Tibial nerve (tissue), 4 donors: ENCODE measurements around the gene ZNF775. TPM values are rescaled to one million over a fixed set of nuclear protein-coding genes. Genes with fewer than 3 reads are reported as not detected.

Experiments
- DNase-seq, 2 donors: peaks; one replicate each; pipeline ENCODE4 v3.0.0-alpha.2; 2019; ENCODE audit warnings: low spot score in 2 of 2
- H3K27ac ChIP-seq, 4 donors: fragments of 200-600 bp; sonication (generic) in 3 of 4; one replicate each; pipeline ENCODE4 v1.5.1; 2017 to 2019; ENCODE audit warnings: mild to moderate bottlenecking in 1 of 4
- H3K27me3 ChIP-seq, 2 donors: fragments of 200-600 bp; sonication (generic) in 1 of 2; one replicate each; pipeline versions ENCODE4 v1.5.1 to v1.6.0; 2017 to 2019
- H3K36me3 ChIP-seq, 3 donors: fragments of 200-600 bp; sonication (generic); one replicate each; pipeline ENCODE4 v1.5.1; 2018 to 2019
- H3K4me1 ChIP-seq, 4 donors: fragments of 200-600 bp; sonication (generic) in 3 of 4; one replicate each; pipeline ENCODE4 v1.5.1; 2017 to 2019
- H3K4me3 ChIP-seq, 4 donors: fragments of 200-600 bp; sonication (generic) in 3 of 4; one replicate each; pipeline ENCODE4 v1.5.1; 2017 to 2019; ENCODE audit warnings: mild to moderate bottlenecking in 1 of 4, moderate library complexity in 1 of 4
- H3K9me3 ChIP-seq, 4 donors: fragments of 200-600 bp; sonication (generic) in 3 of 4; one replicate each; pipeline ENCODE4 v1.5.1; 2017 to 2019
- CTCF ChIP-seq, 5 experiments: fragments of 200-600 bp in 3 of 5; fragments of 450-650 bp in 2 of 5; sonication (generic) in 3 of 5; IDR thresholded peaks; one replicate each; pipeline ENCODE4 v1.5.1; 2016 to 2019; ENCODE audit warnings: antibody characterized with exemption in 5 of 5, mild to moderate bottlenecking in 3 of 5, moderate library complexity in 2 of 5
- EP300 ChIP-seq, 2 donors: sonication (generic); formaldehyde crosslinking; IDR thresholded peaks; one replicate each; pipeline ENCODE4 v1.6.1; 2017; ENCODE audit warnings: antibody characterized with exemption in 2 of 2, mild to moderate bottlenecking in 1 of 2
- POLR2A ChIP-seq, 2 donors: fragments of 450-650 bp; IDR thresholded peaks; one replicate each; pipeline ENCODE4 v1.6.1; 2017; ENCODE audit warnings: antibody characterized with exemption in 2 of 2, mild to moderate bottlenecking in 2 of 2, moderate library complexity in 2 of 2
- WGBS, 2 donors: methylation state at CpG; one replicate each; pipeline ENCODE4 v1.1.5; 2018; 5-methylcytosine and 5-hydroxymethylcytosine counted together
- total RNA-seq, 4 donors: library from RNA; depleted of rRNA; stranded (reverse); fragments of >200 nt; gene quantifications; one replicate each; pipeline ENCODE4 v1.1.0, GENCODE V29; 2016

ZNF775 gene
- total RNA-seq, 4 donors from 2014 or later: 5.9 to 14.3 (median 11.6) TPM

DNA sequence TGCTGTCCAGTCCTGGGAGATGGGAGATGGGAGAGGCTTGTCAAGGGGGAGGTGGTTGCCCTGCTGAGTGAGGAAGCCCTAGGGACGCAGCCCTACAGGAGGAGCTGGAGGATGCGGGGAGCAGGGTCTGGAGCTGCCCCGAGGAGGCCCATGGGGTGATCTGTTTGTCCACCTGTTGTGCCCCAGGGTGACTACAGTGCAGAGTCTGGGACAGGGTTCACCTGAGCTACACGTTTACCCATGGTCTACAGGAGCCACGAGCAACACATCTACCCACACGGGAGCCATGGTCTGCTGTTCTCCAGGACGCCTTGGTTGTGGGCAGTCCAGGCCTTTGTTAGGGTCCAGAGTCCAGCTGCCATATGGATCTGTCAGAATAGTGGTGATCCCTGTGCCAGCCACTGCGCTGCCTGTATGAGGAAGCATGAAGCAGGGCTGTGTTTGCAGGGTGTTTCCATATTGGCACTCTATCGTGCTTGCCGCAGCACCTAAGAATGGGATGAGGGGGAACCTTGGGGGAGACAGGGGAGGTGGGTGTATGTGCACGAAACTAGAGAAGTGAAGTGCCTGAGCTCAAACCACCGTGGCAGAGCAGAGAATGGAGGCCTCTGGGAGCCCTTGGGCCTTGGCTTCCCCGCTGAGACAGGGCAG is 23.7 kb downstream of the ZNF775 start:
- Histone ChIP-seq H3K4me1 (peaks cover 0 to 53% (median 18%) of the 10 kb centered on the region in 4 donors), H3K27me3 (no peaks in the 10 kb centered on the region), H3K4me3 (no peak overlapping the region), H3K27ac (no peak overlapping the region), H3K36me3 (peaks cover 0 to 22% (median 3%) of the 10 kb centered on the region in 3 donors), H3K9me3 (no peaks in the 10 kb centered on the region)
- TF ChIP-seq POLR2A (IDR thresholded peaks at IDR 0.05) (no peak), EP300 (IDR thresholded peaks at IDR 0.05) (no peak), CTCF (IDR thresholded peaks at IDR 0.05) (no peak)
- DNase-seq: no peak
- 81 to 89% methylated on average over 12 of the region's 13 CpGs for WGBS, 2 donors

DNA sequence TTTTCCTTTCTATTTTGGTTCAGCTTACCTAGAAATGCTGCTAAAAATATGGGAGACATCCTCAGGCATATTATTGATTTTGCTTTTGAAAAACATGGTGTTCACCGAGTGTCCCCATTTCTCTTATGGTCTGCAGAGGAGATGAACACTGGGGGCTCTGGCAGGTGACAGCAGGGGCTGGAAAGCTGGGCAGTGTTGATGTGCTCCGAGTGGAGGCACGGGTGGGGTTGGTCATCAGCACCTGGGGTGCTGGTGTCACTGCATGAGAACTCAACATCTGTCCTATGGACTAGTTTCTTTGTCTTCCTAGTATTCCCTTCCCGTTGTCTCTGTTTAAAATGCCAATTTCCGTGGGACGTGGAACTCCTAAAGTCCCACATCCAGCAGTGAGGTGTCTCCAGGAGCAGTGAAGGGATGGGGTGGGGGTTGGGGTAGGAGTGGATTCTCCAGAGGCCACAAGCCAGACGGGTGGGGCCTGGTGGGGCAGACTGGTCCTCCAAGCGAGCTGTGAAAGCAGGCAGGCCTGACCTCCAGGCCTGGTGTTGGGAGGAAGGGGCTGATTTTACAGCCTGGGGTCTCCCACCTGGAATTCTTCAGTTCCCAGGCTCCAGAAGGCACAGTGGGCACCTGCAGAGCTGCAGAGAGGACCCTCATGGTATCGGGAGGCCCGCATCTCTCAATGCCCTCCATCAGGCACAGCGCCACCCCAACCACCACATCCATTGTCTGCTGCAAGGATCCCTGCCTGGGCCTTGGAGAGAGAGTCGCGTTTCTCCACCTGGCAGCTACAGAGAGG is 24.4 kb downstream of the ZNF775 start:
- peaks cover 0 to 22% (median 0%) of the 10 kb centered on the region in 3 donors for H3K36me3 ChIP-seq
- H3K27me3 ChIP-seq: no peaks in the 10 kb centered on the region
- peaks cover 0 to 50% (median 18%) of the 10 kb centered on the region in 4 donors for H3K4me1 ChIP-seq
- H3K4me3 ChIP-seq: no peak overlapping the region
- TF ChIP-seq CTCF (IDR thresholded peaks at IDR 0.05) (no peak), EP300 (IDR thresholded peaks at IDR 0.05) (no peak), POLR2A (IDR thresholded peaks at IDR 0.05) (no peak)
- DNase-seq: no peak
- 77 to 84% methylated on average over 13 of the region's 13 CpGs for WGBS, 2 donors
- H3K9me3 ChIP-seq: no peaks in the 10 kb centered on the region
- peak overlapping the region in 3 of 4 donors; percentile 98 to 99 (median 98) for H3K27ac ChIP-seq

DNA sequence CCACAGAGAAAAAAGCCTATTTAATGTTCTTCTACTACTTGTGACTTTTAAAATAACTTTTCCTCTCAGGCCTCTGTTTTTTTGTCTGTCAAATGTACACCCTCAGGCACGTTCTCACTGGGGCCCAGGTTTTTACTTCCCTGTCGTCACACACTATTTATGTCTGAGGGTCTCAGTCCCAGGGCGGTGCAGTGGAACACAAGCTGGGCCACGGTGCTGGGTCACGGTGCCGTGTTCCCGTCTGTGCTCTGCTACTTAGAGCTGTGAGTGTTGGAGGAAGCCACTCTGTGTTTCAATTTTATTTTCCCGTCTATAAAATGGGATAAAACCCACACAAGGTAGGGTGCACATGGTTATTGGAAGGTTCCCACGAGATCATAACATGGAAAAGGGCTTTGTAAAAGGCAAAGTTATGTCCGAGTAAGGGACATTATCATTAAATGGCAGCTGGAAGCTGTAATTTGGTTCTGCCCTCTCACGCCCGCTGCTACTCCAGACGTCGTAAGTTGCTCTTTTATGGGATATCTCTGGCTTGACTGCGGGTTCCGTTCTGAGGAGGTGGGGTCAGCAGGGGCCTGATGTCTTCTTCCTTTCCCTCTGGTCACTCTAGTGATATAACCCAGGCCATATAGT is 25.2 kb downstream of the ZNF775 start:
- H3K4me1 ChIP-seq: peaks cover 0 to 43% (median 18%) of the 10 kb centered on the region in 4 donors
- no peaks in the 10 kb centered on the region for H3K9me3 ChIP-seq
- H3K36me3 ChIP-seq: peaks cover 0 to 17% (median 0%) of the 10 kb centered on the region in 3 donors
- no peak for TF ChIP-seq EP300 (IDR thresholded peaks at IDR 0.05)
- TF ChIP-seq POLR2A (IDR thresholded peaks at IDR 0.05): no peak
- no peak for DNase-seq
- peak overlapping the region; percentile 71 to 93 (median 86) for H3K4me3 ChIP-seq
- peak overlapping the region; percentile 93 to 99 (median 98) for H3K27ac ChIP-seq
- no peaks in the 10 kb centered on the region for H3K27me3 ChIP-seq
- WGBS, 2 donors: 22 to 28% methylated on average over 16 of the region's 16 CpGs

DNA sequence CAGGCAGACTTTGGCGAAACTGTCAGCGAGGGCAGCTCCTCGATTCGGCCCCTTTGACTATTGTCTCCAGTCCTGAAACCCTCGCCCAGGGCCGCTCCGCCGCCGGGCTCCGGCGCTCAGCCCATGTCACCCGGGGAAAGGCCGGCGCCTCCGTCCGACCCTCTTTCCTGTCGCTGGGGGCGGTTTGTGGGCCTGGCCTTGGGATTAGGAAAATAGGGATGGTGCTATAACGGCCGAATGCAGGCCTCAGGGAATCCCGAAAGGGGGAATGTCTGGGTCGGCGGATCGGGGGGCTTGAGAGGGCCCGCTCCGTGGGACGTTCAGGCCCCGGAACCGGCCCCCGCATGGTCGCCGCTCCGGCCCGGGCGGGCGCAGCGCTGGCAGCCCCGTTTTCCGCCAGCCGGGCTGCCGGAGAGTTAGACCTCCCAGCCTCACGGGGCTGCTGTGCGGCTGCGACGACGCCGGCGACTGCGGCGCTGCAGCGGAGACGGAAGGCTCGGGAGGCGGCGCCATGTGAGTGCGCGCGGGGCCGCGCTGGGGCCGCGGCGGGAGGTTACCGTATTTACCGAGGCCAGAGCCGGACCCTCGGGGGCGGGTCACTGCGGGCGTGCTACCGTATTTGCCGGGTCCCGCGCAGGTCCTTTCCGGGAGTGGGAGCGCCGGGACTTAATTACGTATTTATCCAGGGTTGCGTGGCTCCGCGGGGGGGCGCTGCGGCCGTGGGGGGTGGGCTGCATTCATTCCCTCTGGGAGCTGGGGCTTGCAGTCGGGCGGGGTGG is 25.9 kb downstream of the ZNF775 start:
- Histone ChIP-seq H3K27me3 (no peaks in the 10 kb centered on the region), H3K27ac (peak overlapping the region; percentile 93 to 99 (median 98)), H3K36me3 (peaks cover 0 to 23% (median 0%) of the 10 kb centered on the region in 3 donors), H3K4me3 (peak overlapping the region; percentile 71 to 93 (median 86)), H3K4me1 (peaks cover 0 to 43% (median 18%) of the 10 kb centered on the region in 4 donors), H3K9me3 (no peaks in the 10 kb centered on the region)
- WGBS, 2 donors: 0 to 1% methylated on average over 20 to 35 of the region's 86 CpGs
- DNase-seq: peak; percentile 78 to 83
- TF ChIP-seq POLR2A (IDR thresholded peaks at IDR 0.05): peak; percentile 59 to 64
- TF ChIP-seq CTCF (IDR thresholded peaks at IDR 0.05): peak; percentile 23 to 63 (median 34)
- peak in 1 of 2 donors; percentile 80 for TF ChIP-seq EP300 (IDR thresholded peaks at IDR 0.05)
